ENCODE data around the gene IKZF3. TPM values are rescaled to one million over a fixed set of nuclear protein-coding genes. Genes with fewer than 3 reads are reported as not detected.

Gene IKZF3
- total RNA-seq, result not detected in 2 replicates

GRCh38 chr17:39863918-39864746, at the start of gene IKZF3:
Gene IKZF3 (minus strand): TSS chr17:39864312. CDS start chr17:39864126, 186 bp downstream.

GRCh38 chr17:39867880-39868553, 3.9 kb upstream of the IKZF3 start, which contains the start of gene ZPBP2:
Gene ZPBP2 (plus strand): TSS chr17:39868202. CDS start chr17:39868355, 153 bp downstream.

DNA sequence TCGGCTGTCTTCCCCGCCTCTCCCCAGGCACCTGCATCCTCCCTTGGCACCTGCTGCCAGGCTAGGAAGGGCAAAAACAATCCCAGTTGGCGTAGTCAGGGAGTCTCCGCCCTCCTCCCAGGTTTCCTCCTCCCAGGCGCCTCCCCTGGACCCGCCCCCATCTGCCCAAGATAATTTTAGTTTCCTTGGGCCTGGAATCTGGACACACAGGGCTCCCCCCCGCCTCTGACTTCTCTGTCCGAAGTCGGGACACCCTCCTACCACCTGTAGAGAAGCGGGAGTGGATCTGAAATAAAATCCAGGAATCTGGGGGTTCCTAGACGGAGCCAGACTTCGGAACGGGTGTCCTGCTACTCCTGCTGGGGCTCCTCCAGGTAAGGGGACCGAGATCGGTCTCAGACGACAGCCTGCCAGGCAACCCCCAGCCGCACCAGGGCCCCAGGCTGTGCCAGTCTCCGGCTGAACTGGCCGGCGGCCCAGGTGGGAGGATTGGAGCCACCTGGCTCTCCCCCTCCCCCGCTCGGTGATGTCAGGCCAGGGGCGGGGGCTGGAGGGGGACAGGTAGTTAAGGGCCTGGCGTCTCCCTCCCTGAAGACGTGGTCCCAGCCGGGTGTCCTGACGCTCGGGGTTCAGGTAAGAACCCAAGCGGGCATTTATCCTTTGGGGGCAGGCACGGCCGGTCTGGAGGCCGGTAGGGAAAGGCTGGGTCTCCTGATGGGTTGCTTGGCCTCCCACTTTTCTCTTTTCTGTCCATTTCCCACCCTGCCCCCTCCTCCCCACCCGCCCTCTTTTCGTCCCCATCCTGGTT, 126.1 kb downstream of the IKZF3 start, which contains the start of gene GRB7:
Gene GRB7 (plus strand): TSS at position 179 of the 808 bp plus-strand sequence. CDS start 4,364 bp downstream, outside the sequence.

DNA sequence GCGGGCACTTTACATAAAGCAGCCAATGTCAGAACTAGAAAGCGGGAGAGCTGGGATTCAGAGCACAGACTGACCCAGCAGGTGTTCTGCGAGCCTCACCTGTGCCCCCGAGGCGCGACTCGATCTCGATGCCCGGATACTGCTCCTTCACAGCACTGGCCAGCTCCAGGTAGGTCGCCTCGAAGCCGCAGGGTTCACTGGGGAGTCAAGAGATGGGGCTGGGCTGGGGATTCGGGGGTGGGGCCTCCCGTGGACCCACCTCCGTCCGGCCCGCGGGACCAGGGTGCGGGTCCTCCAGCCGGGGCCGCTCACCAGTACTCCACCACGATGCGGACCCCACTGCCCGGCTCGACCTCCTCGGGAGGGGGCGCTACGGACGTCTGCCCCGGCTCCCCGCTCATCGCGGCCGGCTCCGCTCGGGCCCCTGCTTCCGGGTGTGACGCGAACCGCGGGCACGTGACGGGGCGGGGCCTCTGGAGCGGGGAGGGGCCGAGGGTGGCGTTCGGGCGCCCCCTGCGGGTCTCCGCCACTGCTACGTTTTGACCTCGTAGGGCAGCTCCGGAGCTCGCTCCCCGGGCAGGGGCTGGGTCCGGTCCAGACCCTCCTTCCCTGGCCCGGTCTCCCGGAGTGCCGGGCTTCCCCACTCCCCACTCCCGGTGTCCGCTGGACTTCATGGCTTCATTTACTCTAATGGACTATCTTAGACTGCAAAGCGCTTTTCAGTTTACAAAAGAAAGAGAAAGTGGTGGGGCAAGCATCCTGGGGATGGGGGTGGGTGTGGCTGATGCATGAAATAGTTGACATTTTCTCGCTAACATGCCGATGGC, 133.8 kb downstream of the IKZF3 start, which contains the start of gene MIEN1:
Gene MIEN1 (minus strand): TSS at position 438 of the 827 bp plus-strand sequence. CDS start 37 bp downstream, at position 401.

Other genes with a start within 250 kb of the IKZF3 start
- gene PPP1R1B, start 237.4 kb downstream of the IKZF3 start, total RNA-seq, result not detected in 2 replicates
- 35.8 and 38.1 TPM in 2 replicates for gene STARD3, start 227.2 kb downstream of the IKZF3 start, total RNA-seq
- 0.49 and 0.63 TPM in 2 replicates for gene TCAP, start 199.0 kb downstream of the IKZF3 start, total RNA-seq
- gene PNMT, start 195.9 kb downstream of the IKZF3 start, total RNA-seq, result 0.31 and 0.49 TPM in 2 replicates
- 2.8 and 8.2 TPM in 2 replicates for gene PGAP3, start 176.3 kb downstream of the IKZF3 start, total RNA-seq
- gene ERBB2, start 164.2 kb downstream of the IKZF3 start, total RNA-seq, result 8.1 and 9.2 TPM in 2 replicates
- 14.4 and 15.6 TPM in 2 replicates for gene MIEN1, start 133.8 kb downstream of the IKZF3 start, total RNA-seq
- 0.16 TPM in 1 of 2 replicates, not detected in the other for gene GRB7, start 126.4 kb downstream of the IKZF3 start, total RNA-seq
- not detected in 2 replicates for gene ZPBP2, start 3.9 kb upstream of the IKZF3 start, total RNA-seq
- gene GSDMB, start 54.3 kb upstream of the IKZF3 start, total RNA-seq, result 1.5 and 7.0 TPM in 2 replicates
- 17.8 and 40.2 TPM in 2 replicates for gene ORMDL3, start 63.3 kb upstream of the IKZF3 start, total RNA-seq
- gene LRRC3C, start 63.4 kb upstream of the IKZF3 start, total RNA-seq, result not detected in 2 replicates
- not detected in 2 replicates for gene GSDMA, start 98.7 kb upstream of the IKZF3 start, total RNA-seq
- 82.6 and 91.4 TPM in 2 replicates for gene PSMD3, start 116.5 kb upstream of the IKZF3 start, total RNA-seq
- gene CSF3, start 151.1 kb upstream of the IKZF3 start, total RNA-seq, result 0.19 and 0.97 TPM in 2 replicates
- 28.8 and 53.6 TPM in 2 replicates for gene MED24, start 190.1 kb upstream of the IKZF3 start, total RNA-seq
- gene THRA, start 198.7 kb upstream of the IKZF3 start, total RNA-seq, result 13.3 and 26.4 TPM in 2 replicates
- gene NR1D1, start 236.3 kb upstream of the IKZF3 start, total RNA-seq, result 0.65 and 1.8 TPM in 2 replicates

Measured in bladder microvascular endothelial cell (primary cell).